A549 treated with AZD9567 at 1 μM for 4 hours (cell line): Measurements from ENCODE around the gene PAQR6. TPM values are rescaled to one million over a fixed set of nuclear protein-coding genes. Genes with fewer than 3 reads are reported as not detected.

ENCODE experiments used
- total RNA-seq: library from RNA; stranded (reverse); fragments of 200-300 nt; extraction: Qiagen RNA extraction; gene quantifications from 5 replicates; pipeline ENCODE4 v1.2.3, GENCODE V29; 2022; ENCODE audit not compliant: insufficient read depth

PAQR6 gene
- 1.5 to 6.6 TPM (median 5.3 TPM) in 5 replicates for total RNA-seq

GRCh38 chr1:156247460-156248322, at the start of gene PAQR6:
PAQR6 (minus strand) TSS chr1:156248056; CDS start chr1:156246731, 1,325 bp downstream.

DNA sequence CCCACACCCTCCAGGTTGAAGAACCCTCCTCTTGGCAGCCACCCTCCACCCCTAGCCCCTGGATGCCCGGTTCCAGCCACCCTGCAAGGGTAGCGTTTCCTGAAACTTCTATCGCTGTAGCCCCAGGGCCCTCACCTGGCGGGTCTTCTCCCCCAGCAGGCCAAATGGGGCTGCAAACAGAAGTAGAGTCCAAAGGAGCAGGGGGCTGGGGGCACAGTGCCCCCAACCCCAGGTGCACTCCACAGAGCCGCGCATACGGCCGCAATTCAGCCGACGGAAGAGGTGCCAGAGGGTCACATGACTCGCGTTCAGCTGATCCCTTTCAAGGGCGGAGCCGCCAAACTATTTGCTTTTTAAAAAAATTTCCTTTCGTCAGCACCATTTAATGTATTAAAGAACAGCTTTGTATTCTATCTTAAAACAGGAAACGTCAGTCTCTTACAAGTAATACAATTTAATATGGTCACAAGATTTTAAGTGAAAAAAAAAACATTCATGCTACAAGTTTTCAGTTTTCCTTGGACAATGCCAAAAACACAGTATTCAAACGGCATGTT, 47.6 kb upstream of the PAQR6 start, which contains the start of gene GLMP:
Gene GLMP (minus strand): TSS at position 289 of the 557 bp plus-strand sequence. CDS start 34 bp downstream, at position 255.

DNA sequence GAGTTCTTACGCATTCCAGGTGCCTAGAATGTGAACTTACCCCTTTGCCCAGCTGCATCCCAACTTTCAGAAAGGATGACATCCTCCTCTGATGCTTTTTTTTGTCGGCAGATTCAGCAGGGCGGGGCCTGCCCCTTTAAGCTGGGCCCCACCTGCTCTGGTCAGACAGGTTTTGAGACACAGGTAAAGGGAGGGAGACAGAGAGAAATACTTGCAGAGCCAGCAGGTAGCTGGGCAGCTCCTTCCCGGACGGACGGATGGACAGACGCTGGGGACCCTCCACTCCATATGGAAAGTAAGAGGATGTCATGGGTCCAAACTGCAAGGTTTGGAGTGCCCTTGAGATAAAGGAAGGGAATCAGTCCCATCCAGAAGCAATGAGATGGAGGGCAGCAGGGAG, 36.3 kb upstream of the PAQR6 start, which contains the start of gene TMEM79:
Gene TMEM79 (plus strand): TSS at position 214 of the 400 bp plus-strand sequence. CDS start 902 bp downstream, outside the sequence.

GRCh38 chr1:156282479-156283222, 34.8 kb upstream of the PAQR6 start, which contains the start of gene SMG5:
SMG5 (minus strand) TSS chr1:156282825; CDS start chr1:156282680, 145 bp downstream.

DNA sequence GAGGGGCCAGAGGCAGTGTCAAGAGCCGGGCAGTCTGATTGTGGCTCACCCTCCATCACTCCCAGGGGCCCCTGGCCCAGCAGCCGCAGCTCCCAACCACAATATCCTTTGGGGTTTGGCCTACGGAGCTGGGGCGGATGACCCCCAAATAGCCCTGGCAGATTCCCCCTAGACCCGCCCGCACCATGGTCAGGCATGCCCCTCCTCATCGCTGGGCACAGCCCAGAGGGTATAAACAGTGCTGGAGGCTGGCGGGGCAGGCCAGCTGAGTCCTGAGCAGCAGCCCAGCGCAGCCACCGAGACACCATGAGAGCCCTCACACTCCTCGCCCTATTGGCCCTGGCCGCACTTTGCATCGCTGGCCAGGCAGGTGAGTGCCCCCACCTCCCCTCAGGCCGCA, 5.9 kb downstream of the PAQR6 start, which contains the start of gene BGLAP:
Gene BGLAP (plus strand): TSS at position 259 of the 400 bp plus-strand sequence. CDS start 48 bp downstream, at position 307.

DNA sequence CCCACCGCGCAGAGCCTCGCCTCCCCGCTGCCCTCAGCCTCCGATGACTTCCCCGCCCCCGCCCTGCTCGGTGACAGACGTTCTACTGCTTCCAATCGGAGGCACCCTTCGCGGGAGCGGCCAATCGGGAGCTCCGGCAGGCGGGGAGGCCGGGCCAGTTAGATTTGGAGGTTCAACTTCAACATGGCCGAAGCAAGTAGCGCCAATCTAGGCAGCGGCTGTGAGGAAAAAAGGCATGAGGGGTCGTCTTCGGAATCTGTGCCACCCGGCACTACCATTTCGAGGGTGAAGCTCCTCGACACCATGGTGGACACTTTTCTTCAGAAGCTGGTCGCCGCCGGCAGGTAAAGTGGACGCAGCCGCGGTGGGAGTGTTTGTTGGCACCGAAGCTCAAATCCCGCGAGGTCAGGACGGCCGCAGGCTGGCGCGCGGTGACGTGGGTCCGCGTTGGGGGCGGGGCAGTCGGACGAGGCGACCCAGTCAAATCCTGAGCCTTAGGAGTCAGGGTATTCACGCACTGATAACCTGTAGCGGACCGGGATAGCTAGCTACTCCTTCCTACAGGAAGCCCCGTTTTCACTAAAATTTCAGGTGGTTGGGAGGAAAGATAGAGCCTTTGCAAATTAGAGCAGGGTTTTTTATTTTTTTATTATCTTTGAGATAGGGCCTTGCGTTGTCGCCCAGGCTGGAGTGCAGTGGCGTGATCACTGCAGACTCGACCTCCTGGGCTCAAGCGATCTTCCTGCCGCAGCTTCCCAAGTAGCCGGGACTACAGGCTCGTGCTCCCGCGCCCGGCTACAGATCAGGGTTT, 34.8 kb downstream of the PAQR6 start, which contains the start of gene PMF1:
Gene PMF1 (plus strand): TSS at position 175 of the 811 bp plus-strand sequence. CDS start 9 bp downstream, at position 184.

GRCh38 chr1:156193488-156194299, 54.2 kb downstream of the PAQR6 start, which contains the start of gene SLC25A44:
SLC25A44 (plus strand) TSS chr1:156194104; CDS start chr1:156199848, 5,744 bp downstream.

Other genes with a start within 250 kb of the PAQR6 start
- 256 to 265 TPM (median 262 TPM) in 5 replicates for gene SSR2, start 227.1 kb downstream of the PAQR6 start, total RNA-seq
- 36.3 to 42.3 TPM (median 39.8 TPM) in 5 replicates for gene UBQLN4, start 194.3 kb downstream of the PAQR6 start, total RNA-seq
- gene LAMTOR2, start 193.3 kb downstream of the PAQR6 start, total RNA-seq: 129 to 164 TPM (median 158 TPM) in 5 replicates
- not detected in 5 replicates for gene RAB25, start 186.9 kb downstream of the PAQR6 start, total RNA-seq
- 0.82 to 2.4 TPM (median 1.4 TPM) in 5 replicates for gene MEX3A, start 165.6 kb downstream of the PAQR6 start, total RNA-seq
- 534 to 757 TPM (median 712 TPM) in 5 replicates for gene LMNA, start 133.3 kb downstream of the PAQR6 start, total RNA-seq
- gene SEMA4A, start 94.5 kb downstream of the PAQR6 start, total RNA-seq: 0.31 to 0.50 TPM (median 0.38 TPM) in 4 of 5 replicates, not detected in the other
- 27.3 to 32.4 TPM (median 30.7 TPM) in 5 replicates for gene SLC25A44, start 54.0 kb downstream of the PAQR6 start, total RNA-seq
- gene PMF1, start 35.0 kb downstream of the PAQR6 start, total RNA-seq: 44.2 to 63.0 TPM (median 61.4 TPM) in 5 replicates
- gene BGLAP, start 5.9 kb downstream of the PAQR6 start, total RNA-seq: 0.26 to 0.41 TPM (median 0.29 TPM) in 4 of 5 replicates, not detected in the other
- 35.1 to 49.4 TPM (median 47.9 TPM) in 5 replicates for gene SMG5, start 34.8 kb upstream of the PAQR6 start, total RNA-seq
- 7.0 to 9.1 TPM (median 8.2 TPM) in 5 replicates for gene TMEM79, start 36.3 kb upstream of the PAQR6 start, total RNA-seq
- 40.7 to 44.9 TPM (median 42.6 TPM) in 5 replicates for gene GLMP, start 47.6 kb upstream of the PAQR6 start, total RNA-seq
- gene VHLL, start 51.3 kb upstream of the PAQR6 start, total RNA-seq: not detected in 5 replicates
- gene CCT3, start 90.2 kb upstream of the PAQR6 start, total RNA-seq: 373 to 424 TPM (median 396 TPM) in 5 replicates
- 2.2 to 2.8 TPM (median 2.3 TPM) in 4 of 5 replicates, not detected in the other for gene TSACC, start 90.5 kb upstream of the PAQR6 start, total RNA-seq
- gene RHBG, start 121.2 kb upstream of the PAQR6 start, total RNA-seq: 0.03 to 0.05 TPM in 2 of 5 replicates, not detected in the others